H1 (cell line): Measurements from ENCODE around the gene GRIPAP1. TPM values are rescaled to one million over a fixed set of nuclear protein-coding genes. Genes with fewer than 3 reads are reported as not detected.

Source experiments
- CTCF ChIA-PET: fragments of 300-600 bp; sonication (Branson Sonifier 250); formaldehyde crosslinking; loops from one replicate; lab custom pipeline; 2021; ENCODE audit not compliant: partially characterized antibody; lab: Charles Lee
- POLR2A ChIA-PET: fragments of 300-600 bp; sonication (Branson Sonifier 250); formaldehyde crosslinking; loops from one replicate; lab custom pipeline; 2021; ENCODE audit warnings: inconsistent platforms; ENCODE audit not compliant: partially characterized antibody; lab: Charles Lee
- DNase-seq, 2 experiments: peaks; one replicate each; pipeline versions ENCODE4 v3.0.0 to v3.0.0-alpha.2; 2010 to 2022; ENCODE audit warnings: low spot score in 2 of 2, low read depth in 1 of 2, mixed read lengths in 1 of 2
- FAIRE-seq: peaks from 2 replicates; lab custom pipeline; 2011; peaks lifted over from hg19 to GRCh38; lab: Jason Lieb, UNC
- H2AFZ ChIP-seq: 2 replicates; pipeline ENCODE4 v1.8.1; 2012; ENCODE audit warnings: low read length, inconsistent platforms
- H2AK5ac ChIP-seq: 2 replicates; pipeline ENCODE4 v1.6.1; 2013; ENCODE audit warnings: low read depth, low read length
- H2BK120ac ChIP-seq: replicated peaks from 2 replicates; pipeline ENCODE3; 2013; ENCODE audit warnings: low read depth, low read length, inconsistent platforms
- H2BK12ac ChIP-seq: 2 replicates; pipeline ENCODE4 v1.6.1; 2013; ENCODE audit warnings: low read depth, low read length
- H2BK15ac ChIP-seq: 2 replicates; pipeline ENCODE4 v1.6.1; 2013; ENCODE audit warnings: low read length
- H2BK20ac ChIP-seq: 2 replicates; pipeline ENCODE4 v1.6.1; 2013; ENCODE audit warnings: low read length
- H2BK5ac ChIP-seq: 2 replicates; pipeline ENCODE4 v1.6.1; 2013; ENCODE audit warnings: low read depth, low read length
- H3K14ac ChIP-seq: 2 replicates; pipeline ENCODE4 v1.6.1; 2013; ENCODE audit warnings: inconsistent platforms; ENCODE audit not compliant: insufficient read length
- H3K18ac ChIP-seq: 2 replicates; pipeline ENCODE4 v1.6.1; 2013; ENCODE audit warnings: low read length; ENCODE audit errors: extremely low read depth
- H3K23ac ChIP-seq: 2 replicates; pipeline ENCODE4 v1.6.1; 2013; ENCODE audit warnings: inconsistent platforms; ENCODE audit not compliant: insufficient read length
- H3K23me2 ChIP-seq: 2 replicates; pipeline ENCODE4 v1.6.1; 2013; ENCODE audit warnings: low read depth, low read length
- H3K27ac ChIP-seq: 2 replicates; pipeline ENCODE4 v1.6.1; 2011; ENCODE audit warnings: low read depth, low read length, inconsistent platforms
- H3K27me3 ChIP-seq, 4 experiments: replicated peaks in 1 of 4; 1 replicate in 1 of 4; 2 replicates in 3 of 4; pipeline versions ENCODE4 v1.6.1 to v1.8.1; 2011 to 2013; ENCODE audit warnings: low read length in 3 of 4, mild to moderate bottlenecking in 3 of 4, inconsistent platforms in 2 of 4, mixed read lengths in 2 of 4, moderate library complexity in 1 of 4; ENCODE audit not compliant: control insufficient read depth in 3 of 4, insufficient read depth in 3 of 4; ENCODE audit errors: extremely low read depth in 1 of 4
- H3K36me3 ChIP-seq, 4 experiments: 2 replicates each; pipeline versions ENCODE4 v1.6.1 to v1.8.1; 2011 to 2013; ENCODE audit warnings: mild to moderate bottlenecking in 4 of 4, low read length in 3 of 4, moderate library complexity in 2 of 4, control low read depth in 1 of 4, inconsistent platforms in 1 of 4; ENCODE audit not compliant: insufficient read depth in 4 of 4, control insufficient read depth in 2 of 4
- H3K4ac ChIP-seq: replicated peaks from 2 replicates; pipeline ENCODE3; 2013; ENCODE audit warnings: low read length, low read depth, mixed read lengths, inconsistent platforms; ENCODE audit not compliant: insufficient read length
- H3K4me1 ChIP-seq, 4 experiments: replicated peaks in 1 of 4; 1 replicate in 1 of 4; 2 replicates in 3 of 4; pipeline versions ENCODE4 v1.6.1 to v1.8.1; 2011 to 2013; ENCODE audit warnings: low read length in 3 of 4, inconsistent platforms in 2 of 4, mixed read lengths in 1 of 4; ENCODE audit not compliant: insufficient read depth in 4 of 4, control insufficient read depth in 3 of 4
- H3K4me2 ChIP-seq, 2 experiments: 2 replicates each; pipeline versions ENCODE4 v1.6.1 to v1.8.1; 2011 to 2013; ENCODE audit warnings: low read depth in 2 of 2, low read length in 2 of 2, control low read depth in 1 of 2, inconsistent platforms in 1 of 2, mild to moderate bottlenecking in 1 of 2; ENCODE audit not compliant: insufficient read depth in 1 of 2
- H3K4me3 ChIP-seq, 4 experiments: fragments of 200-600, 300-600 bp in 1 of 4; sonication (generic), shearing (Covaris generic), sonication (Bioruptor Twin) in 1 of 4; 2 replicates each; pipeline versions ENCODE4 v1.5.1 to v1.8.1; 2011 to 2016; ENCODE audit warnings: low read length in 4 of 4, low read depth in 3 of 4, control low read depth in 2 of 4, inconsistent platforms in 2 of 4, mild to moderate bottlenecking in 2 of 4, mixed read lengths in 1 of 4, moderate library complexity in 1 of 4; ENCODE audit not compliant: insufficient read depth in 2 of 4; ENCODE audit errors: extremely low read depth in 1 of 4
- H3K56ac ChIP-seq: replicated peaks from 2 replicates; pipeline ENCODE3; 2013; ENCODE audit warnings: low read depth, mild to moderate bottlenecking, mixed read lengths, low read length, inconsistent platforms; ENCODE audit not compliant: insufficient read length
- H3K79me1 ChIP-seq: 2 replicates; pipeline ENCODE4 v1.6.1; 2013; ENCODE audit warnings: low read depth, low read length, control low read depth
- H3K79me2 ChIP-seq, 2 experiments: 2 replicates each; pipeline versions ENCODE4 v1.6.1 to v1.8.1; 2012 to 2013; ENCODE audit warnings: low read length in 2 of 2, mild to moderate bottlenecking in 2 of 2, inconsistent platforms in 1 of 2; ENCODE audit not compliant: insufficient read depth in 2 of 2, control insufficient read depth in 1 of 2
- H3K9ac ChIP-seq, 4 experiments: replicated peaks in 1 of 4; 1 replicate in 1 of 4; 2 replicates in 3 of 4; pipeline versions ENCODE4 v1.6.1 to v1.8.1; 2011 to 2013; ENCODE audit warnings: low read depth in 3 of 4, low read length in 3 of 4, control low read depth in 2 of 4, mild to moderate bottlenecking in 2 of 4, moderate library complexity in 2 of 4, inconsistent platforms in 1 of 4; ENCODE audit errors: extremely low read depth in 1 of 4
- H3K9me3 ChIP-seq, 2 experiments: 2 replicates each; pipeline versions ENCODE4 v1.6.1 to v1.8.1; 2012 to 2013; ENCODE audit warnings: mild to moderate bottlenecking in 2 of 2, moderate library complexity in 2 of 2, control low read depth in 1 of 2, inconsistent platforms in 1 of 2, low read depth in 1 of 2, low read length in 1 of 2, mixed read lengths in 1 of 2; ENCODE audit not compliant: insufficient read depth in 2 of 2
- H4K20me1 ChIP-seq, 2 experiments: replicated peaks in 1 of 2; 2 replicates each; pipeline versions ENCODE3 to v1.8.1; 2011 to 2013; ENCODE audit warnings: inconsistent platforms in 2 of 2, low read length in 2 of 2, mild to moderate bottlenecking in 1 of 2; ENCODE audit not compliant: insufficient read depth in 2 of 2, control insufficient read depth in 1 of 2
- H4K5ac ChIP-seq: 2 replicates; pipeline ENCODE4 v1.6.1; 2013; ENCODE audit warnings: low read length, low read depth, mixed read lengths, inconsistent platforms; ENCODE audit not compliant: insufficient read length
- H4K8ac ChIP-seq: 2 replicates; pipeline ENCODE4 v1.8.0; 2013; ENCODE audit warnings: mild to moderate bottlenecking, moderate library complexity, low read length, inconsistent platforms; ENCODE audit not compliant: insufficient read depth; ENCODE audit errors: extremely low read depth
- H4K91ac ChIP-seq: replicated peaks from 2 replicates; pipeline ENCODE3; 2013; ENCODE audit warnings: low read length, mixed read lengths, inconsistent platforms; ENCODE audit not compliant: insufficient read length
- EZH2 ChIP-seq: fragments of 200-600 bp; sonication (generic); IDR thresholded peaks from 2 replicates; pipeline ENCODE4 v1.7.1; 2012; ENCODE audit warnings: low read depth, mild to moderate bottlenecking, moderate library complexity, low read length, inconsistent platforms; ENCODE audit not compliant: severe bottlenecking
- PHF8 ChIP-seq: fragments of 200-600 bp; sonication (generic); conservative IDR thresholded peaks from 2 replicates; pipeline ENCODE4 v1.7.1; 2012; ENCODE audit warnings: low read depth, mild to moderate bottlenecking, inconsistent platforms, low read length, moderate library complexity
- TAF7 ChIP-seq: optimal IDR thresholded peaks from 2 replicates; pipeline ENCODE3; 2011; ENCODE audit warnings: low read depth, mild to moderate bottlenecking, inconsistent platforms, low read length, moderate library complexity, borderline replicate concordance
- TBP ChIP-seq: IDR thresholded peaks from 2 replicates; pipeline ENCODE4 v1.6.1; 2011; ENCODE audit warnings: low read depth, low read length, improper control_type of control experiment
- WGBS, 2 experiments: shearing (Covaris generic) in 1 of 2; methylation state at CpG; one replicate each; pipeline versions ENCODE4 v1.1.6 to v1.1.7; 2013 to 2015; ENCODE audit warnings: low lambda C conversion rate in 2 of 2, mixed read lengths in 2 of 2, inconsistent platforms in 1 of 2, low coverage in 1 of 2, missing lambda C conversion rate in 1 of 2; ENCODE audit not compliant: insufficient replicate concordance in 2 of 2, insufficient coverage in 1 of 2, insufficient read length in 1 of 2; ENCODE audit errors: extremely low coverage in 1 of 2, missing lambda C conversion rate in 1 of 2; 5-methylcytosine and 5-hydroxymethylcytosine counted together
- polyA plus RNA-seq, 7 experiments: library from polyadenylated mRNA; depleted of rRNA in 3 of 7; stranded (reverse) in 5 of 7; unstranded in 2 of 7; fragments of >200 nt in 5 of 7; fragments of 200-250 nt in 2 of 7; gene quantifications; 1 replicate in 5 of 7; 2 replicates in 1 of 7; 4 replicates in 1 of 7; pipeline versions ENCODE4 v1.2.1 to v1.2.3, GENCODE V29; 2011 to 2013; ENCODE audit warnings: missing spikeins in 2 of 7, mixed read lengths in 2 of 7
- total RNA-seq: library from RNA; stranded (reverse); fragmentation: NEBNext Ultra II Directional; extraction: Animal tissue kit (Norgen Biotek cat#: 25700); gene quantifications from 2 replicates; pipeline ENCODE4 v1.2.1, GENCODE V29; 2021

Gene GRIPAP1
- total and polyA plus RNA-seq, 2 of the 8 experiments (the other 6 are each of a cell fraction or from before 2014, with no cell fraction given): 21.6 to 55.9 TPM

GRCh38 chrX:49042581-49043219 is 40.6 kb upstream of the GRIPAP1 start:
- peak overlapping the region; percentile 67 to 75 for H3K4me2 ChIP-seq
- no peak overlapping the region; the same call in none of the 2 replicates for H3K18ac ChIP-seq
- peak overlapping the region; percentile 81 for H3K27ac ChIP-seq
- peak overlapping the region; percentile 67 for H2BK120ac ChIP-seq
- H3K23me2 ChIP-seq: peaks cover 2% of the 10 kb centered on the region; the same call in 1 of the 2 replicates
- H2BK12ac ChIP-seq: 0 out of 2 replicates have a peak overlapping the region, but pooled peaks have one; percentile 60
- no peaks in the 10 kb centered on the region for H3K9me3 ChIP-seq
- POLR2A ChIA-PET: interaction anchor here (0.5 to 3.1 kb wide), 12 partner anchors 11 to 382 kb away, joined by 3 to 16 read pairs (median 4); partner anchors contain the start of genes CCDC120, GRIPAP1, KCND1 and PQBP1
- peaks cover 9 to 32% of the 10 kb centered on the region in 2 experiments; a peak in 3 of 4 replicates for H3K79me2 ChIP-seq
- H4K20me1 ChIP-seq: no peaks in the 10 kb centered on the region
- peak overlapping the region; percentile 13 to 82 (median 53) for H3K9ac ChIP-seq
- peak; percentile 37; the same call in 1 of the 2 replicates for TF ChIP-seq PHF8
- TF ChIP-seq EZH2: no peak
- 0 out of 2 replicates have a peak, but pooled peaks have one; percentile 2 for TF ChIP-seq TBP
- TF ChIP-seq TAF7: no peak
- WGBS, 2 experiments: 5% methylated on average over 19 of the region's 29 CpGs; no CpG with 5 or more reads in 1 of the 2 experiments
- peaks cover 7 to 19% (median 15%) of the 10 kb centered on the region in 4 experiments; a peak in 6 of 8 replicates for H3K36me3 ChIP-seq
- no peak overlapping the region for H2AFZ ChIP-seq
- no peak overlapping the region for H2BK20ac ChIP-seq
- H3K4me1 ChIP-seq: peaks cover 6 to 13% (median 7%) of the 10 kb centered on the region in 4 experiments
- DNase-seq: no peak
- no peak overlapping the region for H3K4ac ChIP-seq
- H3K56ac ChIP-seq: no peak overlapping the region
- no peak overlapping the region for H3K14ac ChIP-seq
- H4K8ac ChIP-seq: no peak overlapping the region; the same call in 1 of the 2 replicates
- CTCF ChIA-PET: interaction anchor here (0.6 kb wide), 1 partner anchor 101 kb away, joined by 4 read pairs; no protein-coding TSS in a partner anchor
- H2BK5ac ChIP-seq: peak overlapping the region; percentile 85; the same call in 1 of the 2 replicates
- H4K91ac ChIP-seq: peak overlapping the region; percentile 66
- peak overlapping the region; percentile 64 for H4K5ac ChIP-seq
- peak overlapping the region; percentile 81; the same call in 1 of the 2 replicates for H2BK15ac ChIP-seq
- H2AK5ac ChIP-seq: no peak overlapping the region
- no peaks in the 10 kb centered on the region for H3K79me1 ChIP-seq
- FAIRE-seq: no peak
- peak overlapping the region; percentile 73 to 95 (median 86) for H3K4me3 ChIP-seq
- H3K23ac ChIP-seq: no peak overlapping the region
- no peaks in the 10 kb centered on the region for H3K27me3 ChIP-seq
